ENCODE measurements around the gene FBLN7. TPM values are rescaled to one million over a fixed set of nuclear protein-coding genes. Genes with fewer than 3 reads are reported as not detected.

Gene FBLN7
- total and polyA plus RNA-seq, 2 of the 8 experiments (the other 6 are each of a cell fraction or from before 2014, with no cell fraction given): 0.30 to 0.77 TPM

- TF ChIP-seq ZNF274 (IDR thresholded peaks at IDR 0.05; ENCODE audit: borderline replicate concordance, extremely low read depth, low read length): no peak
- no peak for TF ChIP-seq SIN3A (conservative IDR thresholded peaks at IDR 0.05 in 1 of 2, IDR thresholded peaks at IDR 0.05 in 1 of 2; ENCODE audit: low read depth in 1 of 2, low read length in 2 of 2)
- no peak for TF ChIP-seq E2F6 (IDR thresholded peaks at IDR 0.05)
- no peak for TF ChIP-seq RNF2 (IDR thresholded peaks at IDR 0.05; ENCODE audit: borderline replicate concordance, low read depth, low read length, missing control alignments, poor library complexity, severe bottlenecking)
- TF ChIP-seq SIX5 (IDR thresholded peaks at IDR 0.05; ENCODE audit: low read depth, low read length): no peak
- TF ChIP-seq SP4 (IDR thresholded peaks at IDR 0.05; ENCODE audit: low read length): no peak
- TF ChIP-seq CTCF (IDR thresholded peaks at IDR 0.05; ENCODE audit: control extremely low read depth in 1 of 3, insufficient read depth in 1 of 3, low read depth in 1 of 3, low read length in 3 of 3): no peak
Observed at GRCh38 chr2:112149194-112149593, 11.0 kb downstream of the FBLN7 start (continued).

All from H1 (cell line).